Stimulated activated CD4-positive, alpha-beta T cell treated with anti-CD3 and anti-CD28 coated beads, Interleukin-4, amount 100 ng/mL, for 4 hours (primary cell): Measurements from ENCODE around the gene COL6A1.
"Not testable (repeated sequence)": the region's sequence is repeated elsewhere in the genome, so short reads cannot be mapped to it uniquely, and the experiment has no call there.

ENCODE experiments used
- DNase-seq, 2 experiments: peaks; one replicate each; pipeline ENCODE4 v3.0.0-alpha.2; 2020

COL6A1 gene

DNA sequence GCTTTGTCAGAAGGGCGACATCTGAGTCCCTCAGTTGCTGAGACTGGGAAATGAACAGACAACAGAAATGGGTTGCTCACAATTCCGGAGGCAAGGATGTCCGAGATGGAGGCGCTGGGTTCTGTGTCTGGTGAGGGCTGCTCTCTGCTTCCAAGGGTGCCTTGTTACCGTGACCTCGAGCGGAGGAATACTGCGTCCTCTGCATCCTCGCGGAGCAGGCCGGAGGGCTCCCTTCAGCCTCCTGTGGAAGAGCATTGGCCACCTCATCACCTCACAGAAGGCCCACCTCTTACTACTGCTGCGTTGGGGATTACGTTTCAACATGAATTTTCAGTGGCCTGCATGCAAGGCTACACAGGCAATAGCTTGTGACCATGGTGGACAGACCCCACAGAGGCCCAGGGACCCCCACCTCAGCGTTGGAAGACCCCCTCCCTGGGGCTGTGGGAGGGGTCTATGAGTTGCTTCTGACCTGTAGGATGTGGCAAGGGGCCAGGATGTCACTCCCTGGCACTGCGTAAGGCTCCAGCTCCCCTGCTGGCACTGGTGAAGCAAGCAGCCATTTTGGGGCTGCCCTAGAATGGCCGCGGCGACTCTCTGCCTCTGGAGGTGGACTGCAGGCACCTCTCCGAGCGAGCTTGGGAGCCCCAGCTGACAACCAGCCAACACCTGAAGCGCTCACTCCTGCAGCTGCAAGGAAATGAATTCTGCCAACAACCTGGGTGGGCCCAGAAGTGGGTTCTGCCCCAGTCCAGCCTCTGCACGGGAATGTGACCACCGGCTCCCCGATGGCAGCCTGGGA lies 36.3 kb upstream of the COL6A1 start:
- no peak for DNase-seq

DNA sequence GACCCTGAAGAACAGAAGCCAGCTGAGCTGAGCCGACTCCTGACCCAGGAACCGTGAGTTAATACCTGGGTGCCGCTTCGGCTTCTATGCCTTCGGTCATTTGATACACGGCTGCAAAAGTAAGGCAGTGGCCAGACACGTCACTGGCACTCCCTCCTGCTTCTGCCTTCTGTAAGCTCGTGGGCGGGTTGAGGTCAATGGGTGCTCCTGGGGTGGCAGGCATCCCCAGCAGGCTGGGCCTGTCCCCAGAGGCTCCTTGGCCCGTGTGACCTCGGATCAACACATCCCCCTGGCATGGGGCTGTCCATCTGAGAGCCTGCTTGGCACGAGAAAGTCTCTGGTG lies 35.7 kb upstream of the COL6A1 start:
- no peak for DNase-seq

GRCh38 chr21:45947296-45947695 lies 34.3 kb upstream of the COL6A1 start:
- no peak for DNase-seq

GRCh38 chr21:45947716-45948255 lies 33.8 kb upstream of the COL6A1 start:
- no peak for DNase-seq

DNA sequence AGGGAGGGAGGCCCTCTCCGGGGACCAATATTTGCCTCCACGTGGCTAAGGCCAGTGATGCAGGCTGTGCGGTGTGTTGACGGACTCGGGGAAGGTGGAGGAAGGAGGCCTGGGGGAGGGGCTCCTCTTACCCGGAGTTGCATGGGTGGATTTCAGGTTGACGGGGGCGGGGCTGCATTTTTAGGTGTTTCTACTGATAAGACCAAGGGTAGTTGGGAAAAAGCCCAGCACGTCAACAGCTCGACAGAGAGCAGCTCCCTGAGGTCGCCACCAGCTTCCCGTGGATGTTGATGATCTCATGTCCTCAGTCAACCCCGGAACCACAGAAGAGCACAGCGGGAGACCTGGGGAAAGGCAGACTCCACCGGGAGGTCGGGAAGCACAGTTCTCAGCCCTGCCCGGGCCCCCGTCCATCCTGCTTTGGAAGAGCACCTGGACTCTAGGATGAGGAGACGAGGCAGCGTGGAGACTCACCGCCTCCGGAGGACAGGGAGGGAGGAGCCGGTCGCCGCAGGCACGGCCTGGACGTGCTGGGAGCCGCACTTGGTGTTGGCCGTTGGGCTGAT lies 32.9 kb upstream of the COL6A1 start:
- DNase-seq = no peak

GRCh38 chr21:45949928-45950739 lies 31.4 kb upstream of the COL6A1 start:
- DNase-seq = no peak

DNA sequence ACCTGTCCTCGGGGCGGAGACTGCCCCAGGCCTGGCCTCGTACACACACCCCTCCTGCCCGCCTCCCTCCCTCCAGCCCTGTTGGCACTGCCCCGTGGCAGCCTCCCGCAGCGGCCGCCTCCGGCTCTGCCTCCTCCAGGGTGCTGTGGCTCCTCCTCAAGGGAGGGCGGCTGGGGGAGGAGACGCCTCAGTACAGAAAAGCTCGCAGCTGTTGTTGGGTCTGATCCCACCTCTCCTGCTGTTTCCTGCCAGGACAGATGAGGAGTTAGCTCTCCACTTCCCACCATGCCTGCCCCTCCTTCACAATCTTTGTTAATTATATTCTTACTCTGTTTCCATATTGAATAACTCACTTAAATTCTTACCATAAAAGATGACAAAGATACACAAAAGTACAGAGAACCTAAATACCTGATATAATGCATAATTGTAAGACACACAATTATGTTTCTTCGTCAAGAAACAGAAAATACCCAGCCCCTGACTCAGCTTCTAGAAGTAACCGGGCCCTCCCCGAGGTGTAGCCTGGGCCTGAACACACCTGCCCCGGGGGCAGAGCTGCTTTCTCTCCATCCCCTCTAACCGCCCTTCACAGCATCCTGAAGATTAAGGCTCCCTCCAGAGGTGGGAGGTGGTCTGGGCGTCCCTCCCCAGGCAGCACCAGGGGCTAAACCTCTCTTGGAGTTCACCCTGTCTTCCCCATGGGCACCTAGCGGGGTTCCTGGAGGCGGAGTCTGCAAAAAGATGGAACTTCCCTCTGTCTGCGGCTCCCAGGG lies 30.6 kb upstream of the COL6A1 start:
- no peak for DNase-seq

- no peak for DNase-seq
Measured at GRCh38 chr21:45951676-45952075, 29.9 kb upstream of the COL6A1 start.

- not testable (repeated sequence) for DNase-seq
Measured at GRCh38 chr21:45952527-45952926, 29.0 kb upstream of the COL6A1 start.

DNA sequence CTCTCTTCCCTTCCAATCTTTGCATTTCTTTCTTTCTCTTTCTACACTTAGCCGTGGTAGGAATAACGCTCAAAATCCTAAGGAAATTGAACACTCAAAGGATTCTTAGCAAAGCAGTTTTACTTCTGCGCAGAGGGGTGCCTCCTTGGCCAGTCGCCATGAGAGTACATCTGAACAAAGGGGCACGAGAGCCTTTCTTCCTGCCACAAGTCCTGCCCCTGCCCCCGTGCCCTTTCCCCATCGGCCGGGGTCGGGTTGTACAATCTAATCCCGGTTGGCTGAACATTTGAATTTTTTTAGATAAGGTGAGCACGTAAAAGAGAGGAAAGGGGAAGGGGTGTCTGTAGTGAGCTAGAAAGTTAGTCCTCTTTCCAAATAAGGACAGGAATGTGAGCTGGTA lies 28.6 kb upstream of the COL6A1 start:
- no peak for DNase-seq

DNA sequence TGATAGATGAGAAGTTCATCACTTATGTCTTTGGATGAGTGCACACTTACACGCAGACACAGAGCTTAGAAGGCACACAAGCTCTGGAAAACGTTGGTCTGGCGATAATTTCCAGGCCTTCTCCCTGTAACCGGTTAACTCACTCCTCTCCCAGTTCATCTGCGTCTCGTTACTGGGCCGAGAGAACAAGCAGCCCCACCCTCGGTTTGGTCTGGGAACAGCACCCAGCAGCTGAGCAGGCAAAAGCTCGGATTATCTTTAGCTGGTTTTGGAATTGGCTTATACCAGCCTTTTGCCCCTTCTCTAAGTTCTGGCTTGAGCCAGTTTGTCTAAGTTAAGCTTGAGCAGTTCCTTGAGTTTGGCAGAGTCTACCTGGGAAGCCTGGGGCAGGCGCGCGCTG lies 27.3 kb upstream of the COL6A1 start:
- DNase-seq = no peak

GRCh38 chr21:45954921-45955320 lies 26.6 kb upstream of the COL6A1 start:
- no peak for DNase-seq

DNA sequence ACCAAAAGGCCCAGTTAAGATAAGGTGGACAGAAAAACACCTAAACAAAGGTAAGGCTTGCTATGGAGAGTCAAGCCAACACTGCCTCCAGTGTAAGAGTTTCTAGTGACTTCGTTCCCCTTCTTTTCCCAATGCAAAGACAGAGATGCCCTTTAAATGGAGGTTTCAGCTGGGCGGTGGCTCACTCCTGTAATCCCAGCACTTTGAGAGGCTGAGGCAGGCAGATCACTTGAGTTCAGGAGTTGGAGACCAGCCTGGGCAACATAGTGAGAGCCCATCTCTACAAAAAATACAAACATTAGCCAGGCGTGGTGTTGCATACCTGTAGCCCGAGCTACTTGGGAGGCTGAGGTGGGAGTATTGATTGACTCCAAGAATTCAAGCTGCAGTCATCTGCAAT lies 24.0 kb upstream of the COL6A1 start:
- no peak for DNase-seq

- no peak for DNase-seq
Measured at GRCh38 chr21:45957981-45958600, 23.5 kb upstream of the COL6A1 start.

DNA sequence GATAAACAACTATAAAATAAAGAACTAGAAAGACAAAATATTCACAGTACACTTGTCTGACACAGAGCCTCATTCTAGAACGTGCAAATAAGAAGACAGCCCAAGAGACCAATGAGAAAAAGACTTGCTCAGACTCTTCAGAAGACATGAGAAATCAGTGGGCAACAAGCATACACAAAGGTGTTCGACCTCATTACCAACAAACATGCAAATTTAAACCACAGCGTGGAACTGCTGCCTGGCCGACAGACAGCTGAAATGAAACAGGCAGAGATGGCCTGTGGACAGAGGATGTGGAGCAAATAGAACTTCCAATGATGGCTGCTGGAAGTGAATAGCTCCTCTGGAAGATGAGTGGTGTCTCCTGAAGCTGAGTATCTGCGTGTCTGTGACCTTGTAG lies 22.4 kb upstream of the COL6A1 start:
- no peak for DNase-seq

DNA sequence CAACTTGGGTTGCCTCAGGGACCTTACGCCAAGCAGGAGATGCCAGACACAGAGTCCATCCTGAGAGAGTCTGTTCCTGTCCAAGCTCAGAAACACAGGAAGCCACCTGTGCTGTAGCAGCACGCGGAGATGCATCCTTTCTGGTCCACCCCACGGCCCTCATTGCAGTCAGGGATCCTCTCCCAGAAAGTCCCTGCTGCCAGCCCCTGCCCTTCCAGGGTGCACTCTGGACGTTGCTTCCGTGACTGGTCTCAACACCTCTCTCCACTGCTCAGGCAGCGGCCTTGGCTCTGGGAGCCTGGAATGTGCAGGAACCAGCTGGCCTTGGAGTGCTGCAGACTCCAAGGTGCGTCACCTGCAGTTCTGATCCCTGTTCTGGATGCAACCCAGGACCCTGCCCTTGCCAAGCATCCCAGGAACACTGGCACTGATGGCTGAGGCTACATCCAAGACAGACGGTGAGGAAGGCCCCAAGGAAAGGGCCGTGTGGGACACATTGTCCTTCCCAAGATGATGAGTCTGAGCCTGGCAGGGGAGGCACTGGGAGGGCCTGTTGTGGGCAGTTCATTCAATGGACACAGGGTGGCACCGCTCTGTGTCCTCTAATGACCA lies 21.7 kb upstream of the COL6A1 start:
- no peak for DNase-seq

GRCh38 chr21:45961408-45961807 lies 20.2 kb upstream of the COL6A1 start:
- not testable (repeated sequence) for DNase-seq

DNA sequence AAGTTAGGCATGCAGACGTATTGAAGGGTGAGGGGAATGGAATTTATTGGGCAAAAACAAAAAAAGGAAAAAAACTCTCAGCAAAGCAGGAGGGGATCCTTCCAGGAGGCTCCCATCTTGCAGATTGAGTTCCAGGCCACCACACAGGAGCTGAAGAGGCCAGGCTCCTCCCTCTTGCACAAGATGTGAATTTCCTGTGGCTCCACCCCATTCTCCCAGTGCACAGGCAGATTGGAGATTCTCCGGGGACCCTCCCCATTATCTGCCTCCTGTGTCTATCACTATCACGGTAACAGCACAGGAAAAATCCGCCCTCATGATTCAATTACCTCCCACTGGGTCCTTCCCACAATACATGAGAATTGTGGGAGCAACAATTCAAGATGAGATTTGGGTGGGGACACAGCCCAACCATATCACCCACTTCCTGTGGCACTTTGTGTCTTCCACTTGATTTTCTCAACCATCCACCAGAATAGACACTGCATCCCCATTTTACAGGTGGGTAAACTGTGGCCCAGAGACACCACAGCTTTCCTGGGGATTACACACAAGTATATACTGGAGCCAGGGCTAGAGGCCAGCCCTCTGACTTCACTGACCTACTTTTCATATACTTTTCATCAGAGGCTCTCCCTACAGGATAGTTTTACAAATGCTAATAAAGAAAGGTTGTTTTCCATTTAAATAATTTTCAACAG lies 18.9 kb upstream of the COL6A1 start:
- no peak for DNase-seq

DNA sequence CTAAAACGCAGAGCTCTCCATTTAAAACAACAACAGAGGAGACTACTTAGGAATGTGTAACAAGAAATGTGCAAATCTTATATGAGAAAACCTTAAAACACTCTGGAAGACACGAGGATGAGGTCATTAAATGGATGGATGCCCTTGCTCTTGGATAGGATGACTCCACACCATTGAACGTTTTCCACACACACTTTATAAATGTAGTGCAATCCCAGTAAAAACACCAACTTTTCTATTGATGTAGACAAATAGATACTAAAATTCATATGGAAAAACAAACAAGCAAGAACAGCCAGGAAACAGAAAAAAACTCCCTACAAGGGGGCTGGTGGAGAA lies 18.4 kb upstream of the COL6A1 start:
- no peak for DNase-seq

DNA sequence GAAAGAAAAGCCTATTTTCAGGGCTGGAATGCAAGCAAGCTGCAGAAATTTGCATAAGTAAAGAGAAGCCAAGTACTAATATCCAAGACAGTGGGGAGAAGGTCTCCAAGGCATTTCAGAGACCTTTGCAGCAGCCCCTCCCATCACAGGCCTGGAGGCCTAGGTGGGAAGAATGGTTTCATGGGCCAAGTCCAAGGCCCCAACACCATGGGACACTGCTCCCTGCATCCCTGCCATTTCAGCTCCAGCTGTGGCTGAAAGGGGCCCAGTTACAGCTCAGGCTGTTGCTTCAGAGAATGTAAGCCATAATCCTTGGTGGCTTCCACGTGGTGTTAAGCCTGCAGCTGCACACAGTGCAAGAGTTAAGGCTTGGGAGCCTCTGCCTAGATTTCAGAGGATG lies 16.9 kb upstream of the COL6A1 start:
- no peak for DNase-seq

- no peak for DNase-seq
Measured at GRCh38 chr21:45965084-45965809, 16.3 kb upstream of the COL6A1 start.
